Pancreas (tissue), 10 donors: ENCODE results near the gene CHST14. TPM values are rescaled to one million over a fixed set of nuclear protein-coding genes. Genes with fewer than 3 reads are reported as not detected.
A peak's percentile ranks its signal among the peaks of the same experiment; 100 is the strongest.

ENCODE experiments used
- ATAC-seq, 4 donors: fragments of 200-7000 bp; cut with Tn5 transposase; one replicate each; pipeline versions ENCODE4 v1.8.0 to v1.9.1; 2020; ENCODE audit warnings: mild to moderate bottlenecking in 4 of 4, moderate library complexity in 4 of 4
- DNase-seq, 6 donors: peaks; one replicate each; pipeline ENCODE4 v3.0.0-alpha.2; 2020
- FAIRE-seq: peaks from 2 replicates; lab custom pipeline; 2012; peaks lifted over from hg19 to GRCh38; lab: Jason Lieb, UNC
- H3K27ac ChIP-seq, 4 donors: fragments of 200-600 bp; sonication (generic); 1 replicate in 3 of 4; 2 replicates in 1 of 4; pipeline versions ENCODE4 v1.5.0 to v1.8.0; 2020
- H3K27me3 ChIP-seq, 4 donors: fragments of 200-600 bp; one replicate each; pipeline ENCODE4 v1.8.0; 2021
- H3K36me3 ChIP-seq, 3 donors: fragments of 200-600 bp; sonication (generic) in 1 of 3; one replicate each; pipeline versions ENCODE4 v1.5.0 to v1.8.0; 2020 to 2021
- H3K4me1 ChIP-seq, 3 donors: fragments of 200-600 bp; one replicate each; pipeline ENCODE4 v1.8.0; 2021
- H3K4me3 ChIP-seq, 4 donors: fragments of 200-600 bp; sonication (generic) in 2 of 4; one replicate each; pipeline versions ENCODE4 v1.5.0 to v1.8.0; 2020 to 2021
- H3K9me3 ChIP-seq, 4 donors: fragments of 200-600 bp; one replicate each; pipeline ENCODE4 v1.8.0; 2021
- CTCF ChIP-seq, 4 donors: fragments of 200-600 bp; sonication (generic) in 3 of 4; IDR thresholded peaks; one replicate each; pipeline versions ENCODE4 v1.5.0 to v1.8.0; 2021; ENCODE audit warnings: antibody characterized with exemption in 4 of 4
- WGBS, 2 donors: extraction: QIAGEN DNeasy Blood & Tissue Kit; methylation state at CpG; one replicate each; pipeline ENCODE4 v1.1.7; 2013; 5-methylcytosine and 5-hydroxymethylcytosine counted together
- intact Hi-C, 3 donors: fragments of 100-400 bp; cut with DNase I; formaldehyde crosslinking; loops; one replicate each; pipeline versions ENCODE4 v1.11.1 to v1.14.2; 2022
- polyA plus RNA-seq, 2 donors: library from polyadenylated mRNA; stranded (reverse); fragments of 200-250 nt; gene quantifications; one replicate each; pipeline ENCODE4 v1.2.3, GENCODE V29; 2013
- total RNA-seq, 6 donors: library from RNA; stranded (reverse); fragmentation: NEBNext Ultra II Directional in 4 of 6; extraction: Animal tissue kit (Norgen Biotek cat#: 25700) in 4 of 6; gene quantifications; one replicate each; pipeline versions ENCODE4 v1.2.1 to v1.2.4, GENCODE V29; 2021 to 2023
- donor health status: healthy with polysubstance abuse.
- donor health status: DM: no; HTN: no; CAD: no; lungs with moderate emphysema.
- donor health status: DM: no; HTN: no; CAD: no.
- donor health status: control.
- donor health status: control.
- donor health status: Bipolar disorder and iron deficiency.
- donor health status: DM: yes; HTN: yes; CAD: no.
- donor health status: DM: no; HTN: no; CAD: no.
- donor health status: DM: no; HTN: no; CAD: no.
- donor health status: DM: yes; HTN: yes; CAD: no.

CHST14 gene
- total and polyA plus RNA-seq, 8 donors, result 3.1 to 8.9 (median 4.3) TPM

DNA sequence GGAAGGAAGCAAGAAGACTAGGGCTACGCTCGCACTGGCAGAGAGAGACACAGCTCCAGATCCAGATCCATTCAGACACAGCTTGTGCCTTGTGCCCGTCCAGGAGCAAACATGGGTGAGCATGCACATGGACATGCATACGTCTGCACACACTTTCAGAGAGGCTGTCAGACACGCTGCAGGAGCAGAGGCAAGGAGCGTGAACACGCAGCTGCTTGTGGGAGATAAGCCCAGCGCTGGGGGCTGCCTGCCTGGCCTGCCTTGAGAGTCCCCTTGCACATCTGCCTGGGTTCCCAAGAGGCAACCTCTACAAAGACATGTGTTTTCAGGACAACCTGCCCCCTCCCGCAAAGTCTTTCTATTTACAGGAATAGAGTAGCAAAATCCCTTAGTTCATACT lies 43.6 kb upstream of the CHST14 start:
- FAIRE-seq (no peak), ATAC-seq (peak in 2 of 4 donors; percentile 29 to 39), DNase-seq (no peak)
- no peak overlapping the region for H3K4me3 ChIP-seq
- no peak for TF ChIP-seq CTCF (IDR thresholded peaks at IDR 0.05)
- no peaks in the 10 kb centered on the region for H3K36me3 ChIP-seq
- H3K27ac ChIP-seq, result no peak overlapping the region
- no peaks in the 10 kb centered on the region for H3K27me3 ChIP-seq
- intact Hi-C loops, result loop anchor here in 2 of 3 donors (5.0 to 10.0 kb wide), 3 partner anchors 82 to 150 kb away; partner anchors contain the start of genes ANKRD63 (in 1 of the 2) and CCDC9B (in 1 of the 2)
- no peaks in the 10 kb centered on the region for H3K9me3 ChIP-seq
- 37 to 50% methylated on average over 9 of the region's 9 CpGs for WGBS, 2 donors
- H3K4me1 ChIP-seq, result peaks cover 0 to 5% (median 0%) of the 10 kb centered on the region in 3 donors

DNA sequence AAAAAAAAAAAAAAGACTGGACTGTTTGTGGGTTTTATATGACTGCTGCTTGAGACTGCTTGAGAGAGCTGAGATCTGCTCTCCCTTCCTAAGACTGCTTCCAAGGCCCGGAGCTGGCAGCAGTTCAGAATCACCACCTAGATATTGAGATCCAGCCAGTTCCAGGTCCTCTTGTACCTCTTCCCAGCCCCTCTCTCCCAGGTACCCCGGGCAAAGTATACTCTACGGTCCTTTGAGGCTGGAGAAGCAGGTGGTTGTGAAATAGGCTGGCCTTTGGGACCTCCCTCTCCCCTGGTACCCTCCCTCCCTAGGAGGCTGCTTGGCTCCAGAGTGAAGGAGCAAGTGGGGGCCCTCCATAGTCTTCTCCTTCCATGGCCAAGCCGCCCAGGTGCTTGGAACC lies 42.6 kb upstream of the CHST14 start:
- DNase-seq (no peak), FAIRE-seq (no peak), ATAC-seq (no peak)
- TF ChIP-seq CTCF (IDR thresholded peaks at IDR 0.05), result no peak
- Histone ChIP-seq H3K36me3 (no peaks in the 10 kb centered on the region), H3K9me3 (no peaks in the 10 kb centered on the region), H3K4me1 (peaks cover 0 to 5% (median 0%) of the 10 kb centered on the region in 3 donors), H3K27me3 (no peaks in the 10 kb centered on the region), H3K4me3 (no peak overlapping the region), H3K27ac (no peak overlapping the region)
- intact Hi-C loops, result loop anchor here in 2 of 3 donors (5.0 to 10.0 kb wide), 3 partner anchors 83 to 151 kb away; partner anchors contain the start of genes ANKRD63 (in 1 of the 2) and CCDC9B (in 1 of the 2)
- 56 to 62% methylated on average over 4 of the region's 4 CpGs for WGBS, 2 donors

DNA sequence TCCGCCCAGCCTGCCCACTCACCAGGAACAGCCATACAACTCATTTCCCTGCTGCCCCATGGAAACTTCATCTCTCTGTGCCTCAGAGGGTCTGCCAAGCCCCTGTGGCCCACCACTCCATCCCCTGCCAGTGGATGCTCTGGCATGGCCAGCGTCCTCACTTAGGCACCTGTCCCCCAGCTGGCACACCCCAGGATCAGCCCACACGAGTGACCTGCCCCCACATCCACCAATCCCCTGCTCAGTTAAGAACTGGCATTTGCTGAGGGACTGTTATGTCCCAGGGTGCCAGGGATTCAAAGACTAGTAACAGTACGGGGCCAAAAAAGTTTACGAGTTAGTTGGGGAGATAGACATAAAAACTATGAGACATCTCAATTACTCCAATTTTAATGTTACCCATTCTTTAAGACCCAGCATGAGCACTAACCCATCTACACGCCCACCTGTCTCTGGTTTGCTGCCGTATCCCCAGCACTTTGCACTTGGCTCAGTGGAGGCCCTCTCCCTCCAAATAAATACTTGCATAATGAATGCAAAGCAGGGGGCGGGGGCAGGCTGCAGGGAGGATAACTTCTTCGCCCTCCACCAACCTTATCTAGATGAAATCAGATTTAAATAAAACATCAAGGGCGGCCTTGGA lies 41.6 kb upstream of the CHST14 start:
- ATAC-seq, result no peak
- 74 to 82% methylated on average over 10 of the region's 10 CpGs for WGBS, 2 donors
- DNase-seq, result no peak
- no peak for FAIRE-seq
- TF ChIP-seq CTCF (IDR thresholded peaks at IDR 0.05), result no peak
- Histone ChIP-seq H3K4me1 (peaks cover 0 to 5% (median 0%) of the 10 kb centered on the region in 3 donors), H3K4me3 (no peak overlapping the region), H3K27ac (no peak overlapping the region), H3K9me3 (no peaks in the 10 kb centered on the region), H3K36me3 (no peaks in the 10 kb centered on the region), H3K27me3 (no peaks in the 10 kb centered on the region)
- intact Hi-C loops, result loop anchor here in 2 of 3 donors (5.0 to 10.0 kb wide), 3 partner anchors 84 to 152 kb away; partner anchors contain the start of genes ANKRD63 (in 1 of the 2) and CCDC9B (in 1 of the 2)

DNA sequence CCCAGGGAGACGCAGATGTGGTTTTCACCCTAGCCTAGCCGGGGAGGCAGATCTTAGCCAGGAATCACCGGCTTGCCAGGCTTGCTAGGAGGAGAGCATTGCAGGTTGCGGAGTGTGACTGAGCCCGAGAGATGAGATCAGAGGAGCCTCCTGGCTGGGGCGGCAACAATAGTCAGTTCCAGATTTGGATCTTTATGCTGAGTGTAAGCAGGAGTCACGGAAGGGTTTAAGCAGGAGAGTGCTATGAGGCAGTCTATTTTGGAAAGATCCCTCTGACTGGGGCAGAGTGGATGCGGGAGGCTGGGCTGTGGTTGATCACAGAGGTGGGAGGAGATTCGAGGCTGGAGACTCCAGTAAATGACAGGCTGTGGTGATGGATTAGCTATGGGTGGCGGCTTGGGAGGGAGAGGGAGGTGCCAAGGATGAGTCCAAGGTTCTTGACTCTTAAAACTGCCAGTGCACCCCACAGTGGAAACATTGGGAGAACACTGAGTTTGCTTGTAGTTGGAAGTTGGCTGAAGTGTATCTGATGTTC lies 40.4 kb upstream of the CHST14 start:
- intact Hi-C loops, result no loop called here
- ATAC-seq (peak in 1 of 4 donors; percentile 29), FAIRE-seq (no peak), DNase-seq (no peak)
- H3K4me1 ChIP-seq, result peaks cover 0 to 5% (median 0%) of the 10 kb centered on the region in 3 donors
- H3K9me3 ChIP-seq, result no peaks in the 10 kb centered on the region
- H3K4me3 ChIP-seq, result no peak overlapping the region
- WGBS, 2 donors, result 76 to 78% methylated on average over 10 of the region's 10 CpGs
- TF ChIP-seq CTCF (IDR thresholded peaks at IDR 0.05), result no peak
- H3K36me3 ChIP-seq, result no peaks in the 10 kb centered on the region
- no peaks in the 10 kb centered on the region for H3K27me3 ChIP-seq
- no peak overlapping the region for H3K27ac ChIP-seq
